ENCODE results near the gene VLDLR. TPM values are rescaled to one million over a fixed set of nuclear protein-coding genes. Genes with fewer than 3 reads are reported as not detected.
A peak's percentile ranks its signal among the peaks of the same experiment; 100 is the strongest.

The VLDLR gene
- total and polyA plus RNA-seq, 2 of the 13 experiments (the other 11 are each of a cell fraction or from before 2014, with no cell fraction given), result 3.4 to 10.5 TPM

- TF ChIP-seq ZSCAN21 (CRISPR knock-in tag; IDR thresholded peaks at IDR 0.05; ENCODE audit: borderline replicate concordance) (peak; percentile 66; the same call in 1 of the 2 replicates), ZBTB46 (CRISPR knock-in tag; IDR thresholded peaks at IDR 0.05; ENCODE audit: borderline replicate concordance) (no peak), PATZ1 (CRISPR knock-in tag; IDR thresholded peaks at IDR 0.05) (peak; percentile 78), GATAD1 (CRISPR knock-in tag; IDR thresholded peaks at IDR 0.05) (0 out of 2 replicates have a peak, but pooled peaks have one; percentile 18), YY1 (IDR thresholded peaks at IDR 0.05; ENCODE audit: insufficient read depth, insufficient replicate concordance, low read depth, low read length) (no peak), ZNF639 (CRISPR knock-in tag; conservative IDR thresholded peaks at IDR 0.05) (peak; percentile 66; the same call in 1 of the 2 replicates), NFATC3 (CRISPR knock-in tag; IDR thresholded peaks at IDR 0.05) (no peak), RXRA (CRISPR knock-in tag; IDR thresholded peaks at IDR 0.05) (peak; percentile 35; the same call in 1 of the 2 replicates), ATF3 (CRISPR knock-in tag; IDR thresholded peaks at IDR 0.05) (peak; percentile 73), ZSCAN9 (CRISPR knock-in tag; IDR thresholded peaks at IDR 0.05; ENCODE audit: borderline replicate concordance) (peak; percentile 21; the same call in 1 of the 2 replicates), CREBL2 (CRISPR knock-in tag; IDR thresholded peaks at IDR 0.05; ENCODE audit: borderline replicate concordance) (peak; percentile 45; the same call in 1 of the 2 replicates), HNRNPUL1 (IDR thresholded peaks at IDR 0.05; ENCODE audit: low read depth, low read length) (no peak), POGK (CRISPR knock-in tag; conservative IDR thresholded peaks at IDR 0.05) (peak; percentile 44; the same call in 1 of the 2 replicates), MXD3 (CRISPR knock-in tag; IDR thresholded peaks at IDR 0.05) (0 out of 2 replicates have a peak, but pooled peaks have one; percentile 58), ZNF879 (CRISPR knock-in tag; IDR thresholded peaks at IDR 0.05) (no peak), ATF7-NPFF (CRISPR knock-in tag; IDR thresholded peaks at IDR 0.05; ENCODE audit: low read depth) (no peak)
These were observed 467 bp upstream of the VLDLR start (continued) for GRCh38 chr9:2620919-2621721.
